Tibial nerve (tissue), 4 donors: ENCODE measurements around the gene JARID2. TPM values are rescaled to one million over a fixed set of nuclear protein-coding genes. Genes with fewer than 3 reads are reported as not detected.

Experiments
- DNase-seq, 2 donors: peaks; one replicate each; pipeline ENCODE4 v3.0.0-alpha.2; 2019; ENCODE audit warnings: low spot score in 2 of 2
- H3K27ac ChIP-seq, 4 donors: fragments of 200-600 bp; sonication (generic) in 3 of 4; one replicate each; pipeline ENCODE4 v1.5.1; 2017 to 2019; ENCODE audit warnings: mild to moderate bottlenecking in 1 of 4
- H3K27me3 ChIP-seq, 2 donors: fragments of 200-600 bp; sonication (generic) in 1 of 2; one replicate each; pipeline versions ENCODE4 v1.5.1 to v1.6.0; 2017 to 2019
- H3K36me3 ChIP-seq, 3 donors: fragments of 200-600 bp; sonication (generic); one replicate each; pipeline ENCODE4 v1.5.1; 2018 to 2019
- H3K4me1 ChIP-seq, 4 donors: fragments of 200-600 bp; sonication (generic) in 3 of 4; one replicate each; pipeline ENCODE4 v1.5.1; 2017 to 2019
- H3K4me3 ChIP-seq, 4 donors: fragments of 200-600 bp; sonication (generic) in 3 of 4; one replicate each; pipeline ENCODE4 v1.5.1; 2017 to 2019; ENCODE audit warnings: mild to moderate bottlenecking in 1 of 4, moderate library complexity in 1 of 4
- H3K9me3 ChIP-seq, 4 donors: fragments of 200-600 bp; sonication (generic) in 3 of 4; one replicate each; pipeline ENCODE4 v1.5.1; 2017 to 2019
- EP300 ChIP-seq, 2 donors: sonication (generic); formaldehyde crosslinking; IDR thresholded peaks; one replicate each; pipeline ENCODE4 v1.6.1; 2017; ENCODE audit warnings: antibody characterized with exemption in 2 of 2, mild to moderate bottlenecking in 1 of 2
- POLR2A ChIP-seq, 2 donors: fragments of 450-650 bp; IDR thresholded peaks; one replicate each; pipeline ENCODE4 v1.6.1; 2017; ENCODE audit warnings: antibody characterized with exemption in 2 of 2, mild to moderate bottlenecking in 2 of 2, moderate library complexity in 2 of 2
- WGBS, 2 donors: methylation state at CpG; one replicate each; pipeline ENCODE4 v1.1.5; 2018; 5-methylcytosine and 5-hydroxymethylcytosine counted together
- total RNA-seq, 4 donors: library from RNA; depleted of rRNA; stranded (reverse); fragments of >200 nt; gene quantifications; one replicate each; pipeline ENCODE4 v1.1.0, GENCODE V29; 2016
- TF ChIP-seq, protein P1 (sequence below), 5 experiments: fragments of 200-600 bp in 3 of 5; fragments of 450-650 bp in 2 of 5; sonication (generic) in 3 of 5; IDR thresholded peaks; one replicate each; pipeline ENCODE4 v1.5.1; 2016 to 2019; ENCODE audit warnings: antibody characterized with exemption in 5 of 5, mild to moderate bottlenecking in 3 of 5, moderate library complexity in 2 of 5

JARID2 gene
- total RNA-seq, 4 donors from 2014 or later = 9.0 to 26.1 (median 9.8) TPM

DNA sequence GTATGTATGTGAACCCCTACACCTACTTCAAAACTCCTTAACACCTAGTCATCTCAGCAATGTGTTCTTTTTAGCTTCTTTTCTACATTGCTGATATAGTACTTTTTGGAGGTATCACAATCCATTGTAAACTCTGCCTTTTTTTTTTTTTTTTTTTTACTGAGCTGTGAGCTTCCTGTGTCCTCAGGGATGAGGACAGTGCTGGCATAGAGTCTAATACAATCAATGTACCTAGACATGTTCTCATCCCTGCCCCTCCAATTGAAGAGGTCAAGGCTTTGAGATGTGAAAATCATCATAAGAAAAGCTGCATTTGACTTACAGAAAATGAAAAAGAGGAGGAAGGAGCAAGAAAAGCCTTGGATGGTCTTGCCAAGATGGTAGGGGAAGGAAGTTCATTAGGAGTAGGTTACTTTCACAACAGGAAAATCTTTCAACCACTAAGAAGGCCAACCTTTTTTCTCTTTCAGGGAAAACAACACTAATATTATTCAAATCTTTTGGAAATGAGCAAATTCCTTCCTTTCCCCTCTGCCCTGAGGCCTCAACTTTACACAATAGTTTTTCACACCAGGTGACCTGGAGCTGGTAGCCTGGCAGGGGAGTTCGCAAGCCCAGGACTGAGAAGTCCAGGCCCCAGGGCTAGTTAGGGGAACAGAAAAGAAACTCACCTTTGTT, 2.8 kb upstream of the JARID2 start:
- Histone ChIP-seq H3K9me3 (no peaks in the 10 kb centered on the region), H3K4me3 (no peak overlapping the region), H3K27me3 (no peaks in the 10 kb centered on the region), H3K4me1 (peaks cover 0 to 37% (median 2%) of the 10 kb centered on the region in 4 donors), H3K27ac (peak overlapping the region in 2 of 4 donors; percentile 42 to 58), H3K36me3 (no peaks in the 10 kb centered on the region)
- no peak for DNase-seq
- TF ChIP-seq EP300 (IDR thresholded peaks at IDR 0.05) = peak in 1 of 2 donors; percentile 9
- TF ChIP-seq, protein P1, sequence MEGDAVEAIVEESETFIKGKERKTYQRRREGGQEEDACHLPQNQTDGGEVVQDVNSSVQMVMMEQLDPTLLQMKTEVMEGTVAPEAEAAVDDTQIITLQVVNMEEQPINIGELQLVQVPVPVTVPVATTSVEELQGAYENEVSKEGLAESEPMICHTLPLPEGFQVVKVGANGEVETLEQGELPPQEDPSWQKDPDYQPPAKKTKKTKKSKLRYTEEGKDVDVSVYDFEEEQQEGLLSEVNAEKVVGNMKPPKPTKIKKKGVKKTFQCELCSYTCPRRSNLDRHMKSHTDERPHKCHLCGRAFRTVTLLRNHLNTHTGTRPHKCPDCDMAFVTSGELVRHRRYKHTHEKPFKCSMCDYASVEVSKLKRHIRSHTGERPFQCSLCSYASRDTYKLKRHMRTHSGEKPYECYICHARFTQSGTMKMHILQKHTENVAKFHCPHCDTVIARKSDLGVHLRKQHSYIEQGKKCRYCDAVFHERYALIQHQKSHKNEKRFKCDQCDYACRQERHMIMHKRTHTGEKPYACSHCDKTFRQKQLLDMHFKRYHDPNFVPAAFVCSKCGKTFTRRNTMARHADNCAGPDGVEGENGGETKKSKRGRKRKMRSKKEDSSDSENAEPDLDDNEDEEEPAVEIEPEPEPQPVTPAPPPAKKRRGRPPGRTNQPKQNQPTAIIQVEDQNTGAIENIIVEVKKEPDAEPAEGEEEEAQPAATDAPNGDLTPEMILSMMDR (IDR thresholded peaks at IDR 0.05) = no peak
- 90 to 92% methylated on average over 1 of the region's 1 CpG for WGBS, 2 donors

DNA sequence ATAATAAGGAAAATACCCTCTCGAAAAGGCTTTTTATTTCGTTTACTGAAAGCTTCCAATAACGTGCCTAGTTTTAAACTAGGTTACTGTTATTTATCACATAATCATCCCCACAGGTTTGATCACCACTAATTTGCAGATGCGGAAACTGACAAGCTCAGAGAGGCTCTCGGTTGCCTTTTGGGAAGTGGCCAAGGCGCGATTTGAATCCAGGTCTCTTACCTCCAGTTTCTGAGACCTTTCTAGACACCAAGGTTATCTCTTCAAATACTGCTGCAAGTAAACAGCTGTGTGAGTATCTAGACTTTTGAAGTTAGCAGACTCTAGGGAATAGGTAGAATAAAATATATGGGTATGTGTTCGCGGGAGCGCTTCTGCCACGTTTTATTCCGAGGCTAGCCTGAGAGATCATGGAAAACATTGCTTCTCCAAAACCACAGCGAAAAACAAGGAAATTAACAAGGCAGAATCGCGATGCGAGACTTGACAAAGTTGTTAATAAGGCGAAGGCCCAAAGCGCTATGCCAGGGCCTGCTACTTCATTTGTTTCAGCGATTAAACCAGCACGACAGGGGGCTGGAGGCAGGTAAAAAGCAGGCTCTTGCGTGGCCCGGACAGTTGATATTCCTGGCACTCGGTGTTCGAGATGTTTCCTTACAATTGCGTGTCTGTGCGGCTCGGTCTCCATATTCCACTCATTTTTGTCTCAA, 1.8 kb upstream of the JARID2 start:
- DNase-seq = no peak
- Histone ChIP-seq H3K36me3 (no peaks in the 10 kb centered on the region), H3K4me1 (peaks cover 0 to 39% (median 2%) of the 10 kb centered on the region in 4 donors), H3K27ac (peak overlapping the region; percentile 83 to 99 (median 88)), H3K4me3 (peak overlapping the region; percentile 78 to 95 (median 84)), H3K27me3 (no peaks in the 10 kb centered on the region), H3K9me3 (no peaks in the 10 kb centered on the region)
- TF ChIP-seq EP300 (IDR thresholded peaks at IDR 0.05) (no peak), POLR2A (IDR thresholded peaks at IDR 0.05) (no peak)
- TF ChIP-seq, protein P1 (IDR thresholded peaks at IDR 0.05) = no peak
- WGBS, 2 donors = 65% methylated on average over 27 of the region's 27 CpGs

GRCh38 chr6:15244620-15245360, 1.1 kb upstream of the JARID2 start:
- no peaks in the 10 kb centered on the region for H3K36me3 ChIP-seq
- TF ChIP-seq, protein P1 (IDR thresholded peaks at IDR 0.05) = no peak
- TF ChIP-seq POLR2A (IDR thresholded peaks at IDR 0.05) (no peak), EP300 (IDR thresholded peaks at IDR 0.05) (no peak)
- H3K27me3 ChIP-seq = no peaks in the 10 kb centered on the region
- H3K9me3 ChIP-seq = no peaks in the 10 kb centered on the region
- peak overlapping the region; percentile 83 to 99 (median 88) for H3K27ac ChIP-seq
- peak overlapping the region; percentile 78 to 95 (median 84) for H3K4me3 ChIP-seq
- peaks cover 0 to 39% (median 9%) of the 10 kb centered on the region in 4 donors for H3K4me1 ChIP-seq
- DNase-seq = peak; percentile 69 to 74
- 1 to 2% methylated on average over 37 to 47 of the region's 92 CpGs for whole genome bisulfite sequencing, 2 donors

- H3K27me3 ChIP-seq = no peaks in the 10 kb centered on the region
- no peaks in the 10 kb centered on the region for H3K36me3 ChIP-seq
- peaks cover 0 to 41% (median 15%) of the 10 kb centered on the region in 4 donors for H3K4me1 ChIP-seq
- TF ChIP-seq EP300 (IDR thresholded peaks at IDR 0.05) (no peak), POLR2A (IDR thresholded peaks at IDR 0.05) (no peak)
- TF ChIP-seq, protein P1 (IDR thresholded peaks at IDR 0.05) = no peak
- WGBS, 2 donors = 0 to 1% methylated on average over 10 of the region's 10 CpGs
- DNase-seq = no peak
- no peaks in the 10 kb centered on the region for H3K9me3 ChIP-seq
- peak overlapping the region; percentile 83 to 99 (median 88) for H3K27ac ChIP-seq
- H3K4me3 ChIP-seq = peak overlapping the region; percentile 78 to 95 (median 84)
Measured at GRCh38 chr6:15246217-15246665, 372 bp downstream of the JARID2 start.
